Measurements from ENCODE around the gene TTC27.

- no peak for TF ChIP-seq CTCF (IDR thresholded peaks at IDR 0.05)
- TF ChIP-seq POLR2A (IDR thresholded peaks at IDR 0.05) = no peak
- no peak for TF ChIP-seq EP300 (IDR thresholded peaks at IDR 0.05)
- TF ChIP-seq POLR2AphosphoS5 (IDR thresholded peaks at IDR 0.05) = no peak
Observed at GRCh38 chr2:32851777-32852439, 224.1 kb downstream of the TTC27 start.
